BE2C (cell line): Measurements from ENCODE around the gene TNS3.

Experiments
- DNase-seq: peaks from one replicate; pipeline ENCODE4 v3.0.0-alpha.2; 2020
- H3K27me3 ChIP-seq: fragments of 250-450 bp; sonication (Bioruptor Pico); 2 replicates; pipeline ENCODE4 v1.5.1; 2020; ENCODE audit warnings: mild to moderate bottlenecking
- H3K36me3 ChIP-seq: fragments of 250-450 bp; sonication (Bioruptor Pico); 2 replicates; pipeline ENCODE4 v1.5.1; 2020; ENCODE audit warnings: mild to moderate bottlenecking
- H3K4me1 ChIP-seq: fragments of 250-450 bp; sonication (Bioruptor Pico); 2 replicates; pipeline ENCODE4 v1.5.1; 2020
- H3K4me3 ChIP-seq: 2 replicates; pipeline ENCODE4 v1.5.1; 2011; ENCODE audit warnings: low read depth, low read length
- H3K9me3 ChIP-seq: fragments of 250-450 bp; sonication (Bioruptor Pico); 2 replicates; pipeline ENCODE4 v1.5.1; 2020
- CTCF ChIP-seq: IDR thresholded peaks from 2 replicates; pipeline ENCODE4 v1.5.1; 2012; ENCODE audit warnings: mild to moderate bottlenecking, low read depth, low read length

Gene TNS3

GRCh38 chr7:47440320-47440719 is 141.6 kb downstream of the TNS3 start:
- no peak for TF ChIP-seq CTCF
- no peak overlapping the region for H3K4me3 ChIP-seq
- no peak for DNase-seq
- no peaks in the 10 kb centered on the region for H3K9me3 ChIP-seq
- no peaks in the 10 kb centered on the region for H3K27me3 ChIP-seq
- H3K4me1 ChIP-seq: no peaks in the 10 kb centered on the region
- H3K36me3 ChIP-seq: no peaks in the 10 kb centered on the region

- DNase-seq: no peak
- Histone ChIP-seq H3K4me1 (no peaks in the 10 kb centered on the region), H3K36me3 (no peaks in the 10 kb centered on the region), H3K27me3 (no peaks in the 10 kb centered on the region), H3K9me3 (no peaks in the 10 kb centered on the region), H3K4me3 (no peak overlapping the region)
- no peak for TF ChIP-seq CTCF
Observed at GRCh38 chr7:47439181-47439667, 142.7 kb downstream of the TNS3 start.

GRCh38 chr7:47438411-47439029 is 143.4 kb downstream of the TNS3 start:
- no peak overlapping the region for H3K4me3 ChIP-seq

GRCh38 chr7:47435889-47436312 is 146.0 kb downstream of the TNS3 start:
- no peak overlapping the region for H3K4me3 ChIP-seq
- TF ChIP-seq CTCF: peak; percentile 82
- H3K4me1 ChIP-seq: no peaks in the 10 kb centered on the region
- no peaks in the 10 kb centered on the region for H3K36me3 ChIP-seq
- peak; percentile 70 for DNase-seq
- H3K9me3 ChIP-seq: no peaks in the 10 kb centered on the region
- no peaks in the 10 kb centered on the region for H3K27me3 ChIP-seq

More at GRCh38 chr7:47438411-47439029, 143.4 kb downstream of the TNS3 start:
- DNase-seq: no peak
- TF ChIP-seq CTCF: no peak
- Histone ChIP-seq H3K4me1 (no peaks in the 10 kb centered on the region), H3K27me3 (no peaks in the 10 kb centered on the region), H3K36me3 (no peaks in the 10 kb centered on the region), H3K9me3 (no peaks in the 10 kb centered on the region)

DNA sequence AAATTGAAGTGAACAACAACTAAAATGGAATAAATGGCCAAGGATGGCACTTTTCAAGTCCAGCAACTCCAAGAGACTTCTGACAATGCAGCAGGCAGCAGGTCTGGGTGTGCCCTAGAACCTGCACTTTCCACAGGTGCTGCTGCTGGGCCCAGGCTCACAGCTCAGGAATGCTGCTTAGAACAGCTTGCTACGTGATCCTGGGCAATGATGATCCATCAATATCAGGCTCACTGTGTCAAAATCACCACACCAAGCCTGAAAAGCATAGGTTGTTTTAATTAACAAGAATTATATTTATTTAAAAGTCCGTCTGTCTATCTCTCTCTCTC is 148.4 kb downstream of the TNS3 start:
- Histone ChIP-seq H3K9me3 (no peaks in the 10 kb centered on the region), H3K4me1 (peaks cover 5% of the 10 kb centered on the region), H3K36me3 (no peaks in the 10 kb centered on the region), H3K4me3 (no peak overlapping the region), H3K27me3 (no peaks in the 10 kb centered on the region)
- no peak for DNase-seq
- no peak for TF ChIP-seq CTCF

DNA sequence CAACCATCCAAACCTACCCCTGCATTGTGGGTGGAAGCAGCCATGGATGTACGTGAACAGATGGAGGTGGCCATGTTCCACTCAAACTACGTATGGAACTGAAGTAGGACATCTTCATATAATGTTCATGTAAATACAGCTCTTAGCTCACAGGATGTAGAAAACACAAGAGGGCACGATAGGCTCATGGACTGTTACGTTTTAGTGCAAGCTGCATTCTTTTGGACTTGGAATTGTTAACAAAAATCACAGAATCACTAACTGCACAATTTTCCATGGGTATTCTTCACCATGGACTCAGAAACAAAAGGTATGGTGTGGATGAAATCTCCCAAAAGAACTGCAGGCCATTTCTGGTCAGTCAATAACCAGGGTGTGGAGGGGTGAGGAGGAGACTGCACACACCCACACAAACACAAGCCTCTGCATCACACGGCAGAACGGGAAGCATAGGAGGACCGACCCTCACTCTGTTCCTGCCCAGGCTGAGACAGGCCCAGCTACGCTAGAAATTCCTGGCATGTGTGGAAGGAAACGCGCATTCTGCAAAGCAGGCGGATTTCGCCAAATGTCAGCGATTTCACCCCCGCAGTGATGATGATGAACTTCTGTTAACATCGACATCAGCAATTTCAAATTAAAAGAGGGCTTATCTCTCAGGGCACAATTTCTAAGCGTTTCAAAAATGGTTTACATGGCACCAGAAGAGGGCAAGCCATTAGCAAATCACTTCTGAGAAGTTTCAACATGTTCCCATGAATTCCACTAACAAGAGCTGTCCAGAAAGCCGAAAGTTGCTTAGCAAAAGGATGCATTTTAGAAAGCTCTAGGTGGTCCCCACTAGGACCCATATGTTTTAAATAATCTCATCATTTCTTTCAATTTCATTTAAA is 149.0 kb downstream of the TNS3 start:
- no peaks in the 10 kb centered on the region for H3K36me3 ChIP-seq
- H3K9me3 ChIP-seq: no peaks in the 10 kb centered on the region
- TF ChIP-seq CTCF: no peak
- no peaks in the 10 kb centered on the region for H3K27me3 ChIP-seq
- peaks cover 11% of the 10 kb centered on the region for H3K4me1 ChIP-seq
- DNase-seq: no peak
- no peak overlapping the region for H3K4me3 ChIP-seq
